Stomach (tissue), 9 donors: ENCODE measurements around the gene SACM1L. TPM values are rescaled to one million over a fixed set of nuclear protein-coding genes. Genes with fewer than 3 reads are reported as not detected.

Experiments
- DNase-seq, 2 donors: peaks; one replicate each; pipeline versions ENCODE4 v3.0.0 to v3.0.0-alpha.2; 2013 to 2019
- H3K27ac ChIP-seq, 5 donors: fragments of 200-600 bp in 4 of 5; sonication (generic) in 4 of 5; one replicate each; pipeline ENCODE4 v1.5.1; 2013 to 2019; ENCODE audit warnings: mild to moderate bottlenecking in 1 of 5, moderate library complexity in 1 of 5
- H3K27me3 ChIP-seq, 3 donors: fragments of 200-600 bp; sonication (generic); one replicate each; pipeline ENCODE4 v1.5.1; 2017 to 2019; ENCODE audit warnings: mixed run types in 1 of 3
- H3K36me3 ChIP-seq, 4 donors: fragments of 200-600 bp; sonication (generic); 1 replicate in 3 of 4; 2 replicates in 1 of 4; pipeline ENCODE4 v1.5.1; 2016 to 2019
- H3K4me1 ChIP-seq, 4 donors: fragments of 200-600 bp; sonication (generic); one replicate each; pipeline ENCODE4 v1.5.1; 2016 to 2019
- H3K4me3 ChIP-seq, 4 donors: fragments of 200-600 bp; sonication (generic) in 3 of 4; one replicate each; pipeline ENCODE4 v1.5.1; 2016 to 2019; ENCODE audit warnings: mild to moderate bottlenecking in 1 of 4
- H3K9me3 ChIP-seq, 4 donors: fragments of 200-600 bp; sonication (generic); one replicate each; pipeline ENCODE4 v1.5.1; 2016 to 2019
- EP300 ChIP-seq: sonication (generic); formaldehyde crosslinking; IDR thresholded peaks from one replicate; pipeline ENCODE4 v1.6.1; 2017; ENCODE audit warnings: antibody characterized with exemption
- POLR2A ChIP-seq, 4 donors: fragments of 450-650 bp; IDR thresholded peaks; one replicate each; pipeline ENCODE4 v1.6.1; 2016; ENCODE audit warnings: antibody characterized with exemption in 4 of 4, control low read depth in 2 of 4, mild to moderate bottlenecking in 1 of 4, moderate library complexity in 1 of 4
- POLR2AphosphoS5 ChIP-seq, 3 donors: sonication (generic); formaldehyde crosslinking; IDR thresholded peaks; one replicate each; pipeline ENCODE4 v1.6.1; 2016; ENCODE audit warnings: antibody characterized with exemption in 3 of 3
- WGBS, 5 donors: extraction: QIAGEN DNeasy Blood & Tissue Kit in 3 of 5; methylation state at CpG; one replicate each; pipeline versions ENCODE4 v1.1.5 to v1.1.7; 2013 to 2018; 5-methylcytosine and 5-hydroxymethylcytosine counted together
- intact Hi-C: fragments of 100-400 bp; cut with DNase I; formaldehyde crosslinking; loops from one replicate; pipeline ENCODE4 v1.15.1; 2023; ENCODE audit warnings: low total_unique reads
- polyA plus RNA-seq, 3 donors: library from polyadenylated mRNA; stranded (reverse); fragments of 200-250 nt; gene quantifications; one replicate each; pipeline ENCODE4 v1.2.3, GENCODE V29; 2013
- total RNA-seq, 5 donors: library from RNA; depleted of rRNA; stranded (reverse); fragments of >200 nt; gene quantifications; one replicate each; pipeline versions ENCODE4 v1.1.0 to v1.2.3, GENCODE V29; 2014 to 2016
- TF ChIP-seq, protein P1 (sequence below), 7 experiments: fragments of 450-650 bp in 4 of 7; fragments of 200-600 bp in 3 of 7; sonication (generic) in 3 of 7; IDR thresholded peaks; one replicate each; pipeline ENCODE4 v1.5.1; 2016 to 2019; ENCODE audit warnings: antibody characterized with exemption in 7 of 7, control low read depth in 2 of 7, mild to moderate bottlenecking in 1 of 7
- donor health status: healthy with polysubstance abuse.
- donor health status: Bipolar disorder and iron deficiency.
- donor health status: healthy.

The SACM1L gene
- total and polyA plus RNA-seq, 8 donors: 9.8 to 118 (median 30.8) TPM

DNA sequence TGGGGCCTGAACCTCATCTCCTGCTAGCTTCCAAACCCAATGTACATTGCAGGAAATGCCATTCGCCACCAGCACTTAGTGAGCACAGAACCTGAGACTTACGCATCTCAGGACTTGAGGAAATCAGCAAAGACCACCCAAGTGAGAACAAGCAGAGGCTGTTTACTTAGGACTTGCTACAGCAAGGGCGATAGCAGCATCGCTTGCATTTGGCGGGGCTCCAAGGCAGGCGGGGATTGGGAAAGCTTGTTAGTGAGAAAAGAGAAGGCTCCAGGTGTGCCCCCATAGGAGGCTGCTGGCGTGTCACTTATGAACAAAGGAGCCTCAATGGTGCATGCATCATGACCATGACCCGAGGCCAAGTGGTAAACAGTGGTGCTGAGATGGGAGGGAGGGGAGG lies 87.4 kb downstream of the SACM1L start:
- WGBS, 5 donors: 30 to 43% (median 34%) methylated on average over 8 of the region's 8 CpGs
- TF ChIP-seq POLR2A (IDR thresholded peaks at IDR 0.05): no peak
- TF ChIP-seq POLR2AphosphoS5 (IDR thresholded peaks at IDR 0.05): no peak
- TF ChIP-seq, protein P1, sequence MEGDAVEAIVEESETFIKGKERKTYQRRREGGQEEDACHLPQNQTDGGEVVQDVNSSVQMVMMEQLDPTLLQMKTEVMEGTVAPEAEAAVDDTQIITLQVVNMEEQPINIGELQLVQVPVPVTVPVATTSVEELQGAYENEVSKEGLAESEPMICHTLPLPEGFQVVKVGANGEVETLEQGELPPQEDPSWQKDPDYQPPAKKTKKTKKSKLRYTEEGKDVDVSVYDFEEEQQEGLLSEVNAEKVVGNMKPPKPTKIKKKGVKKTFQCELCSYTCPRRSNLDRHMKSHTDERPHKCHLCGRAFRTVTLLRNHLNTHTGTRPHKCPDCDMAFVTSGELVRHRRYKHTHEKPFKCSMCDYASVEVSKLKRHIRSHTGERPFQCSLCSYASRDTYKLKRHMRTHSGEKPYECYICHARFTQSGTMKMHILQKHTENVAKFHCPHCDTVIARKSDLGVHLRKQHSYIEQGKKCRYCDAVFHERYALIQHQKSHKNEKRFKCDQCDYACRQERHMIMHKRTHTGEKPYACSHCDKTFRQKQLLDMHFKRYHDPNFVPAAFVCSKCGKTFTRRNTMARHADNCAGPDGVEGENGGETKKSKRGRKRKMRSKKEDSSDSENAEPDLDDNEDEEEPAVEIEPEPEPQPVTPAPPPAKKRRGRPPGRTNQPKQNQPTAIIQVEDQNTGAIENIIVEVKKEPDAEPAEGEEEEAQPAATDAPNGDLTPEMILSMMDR (IDR thresholded peaks at IDR 0.05): no peak
- TF ChIP-seq EP300: no peak
- Histone ChIP-seq H3K4me1 (peaks cover 0 to 10% (median 4%) of the 10 kb centered on the region in 4 donors), H3K27me3 (peaks cover 0 to 7% (median 0%) of the 10 kb centered on the region in 3 donors), H3K36me3 (no peaks in the 10 kb centered on the region), H3K4me3 (no peak overlapping the region), H3K9me3 (no peaks in the 10 kb centered on the region), H3K27ac (no peak overlapping the region)
- DNase-seq: peak; percentile 39 to 71
- intact Hi-C loops: no loop called here

DNA sequence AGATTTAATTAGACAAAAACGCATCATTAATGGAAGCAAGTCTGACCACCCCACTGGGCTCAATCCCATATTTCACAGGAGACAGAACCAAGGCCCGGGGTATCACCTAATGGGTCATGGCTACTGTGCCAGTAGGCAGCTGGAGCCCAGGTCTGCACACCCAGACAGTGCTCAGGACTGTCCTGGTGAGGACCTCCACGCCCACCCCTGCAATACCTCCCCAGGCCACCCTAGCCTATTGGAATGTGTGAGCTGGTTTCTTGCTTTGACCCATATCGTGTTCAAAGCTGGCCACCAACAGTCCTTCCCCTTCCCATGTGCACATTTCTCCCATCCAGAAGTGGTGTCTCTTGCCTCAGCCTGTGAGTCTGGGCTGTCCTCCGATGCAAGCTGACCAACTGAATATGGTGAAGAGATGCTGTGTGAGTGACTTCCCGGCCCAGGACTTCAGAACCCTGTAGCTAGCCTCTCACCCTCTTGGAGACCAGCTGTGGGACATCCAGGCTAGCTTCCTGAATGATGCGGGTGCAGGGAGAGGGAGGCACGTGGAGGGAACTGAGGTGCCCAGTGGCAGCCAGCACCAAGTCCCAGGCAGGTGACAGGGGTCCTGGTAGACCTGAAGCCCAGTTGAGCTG lies 88.0 kb downstream of the SACM1L start:
- no peak overlapping the region for H3K27ac ChIP-seq
- 90 to 92% (median 91%) methylated on average over 7 to 8 of the region's 8 CpGs for whole genome bisulfite sequencing, 5 donors
- DNase-seq: peak in 1 of 2 donors; percentile 7
- TF ChIP-seq EP300 (no peak), POLR2A (IDR thresholded peaks at IDR 0.05) (no peak), POLR2AphosphoS5 (IDR thresholded peaks at IDR 0.05) (no peak)
- TF ChIP-seq, protein P1 (IDR thresholded peaks at IDR 0.05): no peak
- no peaks in the 10 kb centered on the region for H3K9me3 ChIP-seq
- peaks cover 0 to 10% (median 4%) of the 10 kb centered on the region in 4 donors for H3K4me1 ChIP-seq
- no peak overlapping the region for H3K4me3 ChIP-seq
- H3K36me3 ChIP-seq: no peaks in the 10 kb centered on the region
- peaks cover 0 to 7% (median 0%) of the 10 kb centered on the region in 3 donors for H3K27me3 ChIP-seq
- intact Hi-C loops: no loop called here

DNA sequence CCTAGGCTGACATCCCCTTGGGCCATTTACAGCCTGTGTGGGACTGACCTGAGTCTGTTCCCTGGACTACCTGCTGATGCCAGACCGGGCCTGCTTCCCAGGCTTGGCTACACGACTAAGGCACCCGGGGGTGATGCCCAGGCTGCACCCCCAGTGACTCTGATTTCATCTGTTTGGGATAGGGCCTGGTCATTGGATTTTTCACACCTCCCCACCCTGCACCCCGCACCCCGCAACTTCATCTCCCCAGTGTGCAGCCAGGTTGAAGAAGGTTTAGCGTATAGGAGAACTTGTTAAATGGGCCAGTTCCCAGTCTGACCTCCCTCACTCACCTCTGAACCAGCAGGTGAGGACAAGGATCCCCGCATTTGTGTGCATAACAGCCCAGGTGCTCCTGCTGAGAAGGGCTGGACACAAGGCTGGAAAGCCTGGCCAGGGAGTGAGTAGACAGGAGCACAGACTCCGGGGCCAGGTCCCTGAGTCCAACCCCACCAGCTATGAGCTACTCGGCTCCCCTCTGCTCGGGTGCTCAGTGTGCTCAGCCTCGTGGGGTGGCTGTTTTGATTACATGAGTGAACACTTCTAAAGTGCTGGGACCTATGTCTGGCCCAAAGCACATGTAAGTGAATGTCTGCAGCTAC lies 88.7 kb downstream of the SACM1L start:
- H3K36me3 ChIP-seq: no peaks in the 10 kb centered on the region
- WGBS, 5 donors: 84 to 94% (median 93%) methylated on average over 8 to 11 of the region's 11 CpGs
- peaks cover 0 to 7% (median 0%) of the 10 kb centered on the region in 3 donors for H3K27me3 ChIP-seq
- TF ChIP-seq, protein P1 (IDR thresholded peaks at IDR 0.05): no peak
- TF ChIP-seq POLR2A (IDR thresholded peaks at IDR 0.05) (no peak), POLR2AphosphoS5 (IDR thresholded peaks at IDR 0.05) (no peak), EP300 (no peak)
- peaks cover 0 to 10% (median 4%) of the 10 kb centered on the region in 4 donors for H3K4me1 ChIP-seq
- intact Hi-C loops: no loop called here
- no peak overlapping the region for H3K4me3 ChIP-seq
- peak in 1 of 2 donors; percentile 7 for DNase-seq
- H3K9me3 ChIP-seq: no peaks in the 10 kb centered on the region
- no peak overlapping the region for H3K27ac ChIP-seq

DNA sequence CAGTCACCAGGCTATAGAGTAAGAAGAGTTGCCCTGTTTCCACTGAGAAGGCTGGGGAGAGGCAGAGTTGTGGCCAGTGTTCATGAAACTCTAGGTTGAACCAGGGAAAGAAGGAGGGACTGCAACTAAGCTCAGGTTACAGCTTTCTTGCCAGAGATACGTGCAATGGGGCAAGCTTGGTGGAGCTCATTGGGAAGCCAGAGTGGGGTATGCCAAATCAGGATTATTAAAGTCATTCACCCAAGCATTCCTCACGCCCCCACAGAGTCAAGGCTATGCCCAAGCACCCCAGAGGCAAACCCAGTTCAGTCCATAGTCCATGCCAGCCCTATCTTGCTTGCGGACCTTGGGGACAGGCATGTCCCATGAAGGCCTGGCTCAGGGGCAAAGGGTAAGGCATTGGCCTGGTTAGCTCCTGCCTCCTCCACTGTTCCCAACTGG lies 89.6 kb downstream of the SACM1L start:
- Histone ChIP-seq H3K4me3 (no peak overlapping the region), H3K27ac (no peak overlapping the region), H3K9me3 (no peaks in the 10 kb centered on the region), H3K4me1 (peaks cover 0 to 10% (median 4%) of the 10 kb centered on the region in 4 donors), H3K27me3 (peaks cover 0 to 7% (median 0%) of the 10 kb centered on the region in 3 donors), H3K36me3 (no peaks in the 10 kb centered on the region)
- WGBS, 5 donors: 55 to 65% (median 63%) methylated on average over 3 of the region's 3 CpGs
- intact Hi-C loops: no loop called here
- TF ChIP-seq, protein P1 (IDR thresholded peaks at IDR 0.05): no peak
- no peak for TF ChIP-seq EP300
- DNase-seq: peak in 1 of 2 donors; percentile 17
